ENCODE measurements around the gene CHCHD3.

DNA sequence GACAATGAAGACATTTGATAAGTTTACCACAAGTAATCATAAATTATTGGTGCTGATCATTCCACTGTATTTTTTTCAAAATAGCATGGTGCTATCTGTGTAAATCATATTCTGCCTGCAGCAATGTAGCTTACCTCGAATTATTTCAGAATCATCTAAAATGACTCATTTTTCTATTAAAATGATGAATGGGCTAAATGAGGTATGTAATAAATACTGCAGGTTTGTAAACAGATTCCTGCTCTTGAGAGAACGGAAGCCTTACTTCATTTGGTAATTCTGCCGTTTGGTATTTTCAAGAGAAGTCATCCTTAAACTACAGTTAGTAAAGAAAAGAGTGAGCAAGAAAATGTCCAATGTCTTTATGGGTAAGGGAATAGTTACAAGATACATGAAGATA is 115.9 kb downstream of the CHCHD3 start:
- no peak for TF ChIP-seq EZH2 (IDR thresholded peaks at IDR 0.05)
- no peak for TF ChIP-seq CTCF (IDR thresholded peaks at IDR 0.05)
- no peak for TF ChIP-seq EZH2phosphoT487 (IDR thresholded peaks at IDR 0.05)
